HG03469 (cell line): ENCODE measurements around the gene RAD50.
"Not testable (repeated sequence)": the region's sequence is repeated elsewhere in the genome, so short reads cannot be mapped to it uniquely, and the experiment has no call there.

Experiments
- ATAC-seq: cut with Tn5 transposase; IDR thresholded peaks from one replicate; pipeline ENCODE4 v1.9.1; 2021; ENCODE audit warnings: mild to moderate bottlenecking, moderate library complexity, moderate number of reproducible peaks; ENCODE audit not compliant: unreplicated experiment

Gene RAD50

GRCh38 chr5:132629230-132629944, 72.6 kb downstream of the RAD50 start:
- peak; percentile 65 for ATAC-seq

DNA sequence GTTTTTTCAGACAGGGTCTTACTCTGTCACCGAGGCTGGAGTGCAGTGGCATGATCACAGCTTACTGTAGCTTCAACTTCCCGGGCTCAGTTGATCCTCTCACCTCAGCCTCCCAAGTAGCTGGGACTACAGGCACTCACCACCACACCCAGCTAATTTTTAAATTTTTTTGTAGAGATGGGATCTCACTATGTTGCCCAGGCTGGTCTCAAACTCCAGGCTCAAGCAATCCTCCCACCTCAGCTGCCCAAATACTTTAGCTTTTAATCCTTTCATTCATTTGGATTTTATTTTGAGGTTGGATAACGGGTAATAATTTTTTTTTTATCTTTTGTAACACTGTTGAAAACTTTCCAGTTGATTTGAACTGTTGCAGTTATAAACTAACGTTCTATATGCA, 76.8 kb downstream of the RAD50 start:
- not testable (repeated sequence) for ATAC-seq

DNA sequence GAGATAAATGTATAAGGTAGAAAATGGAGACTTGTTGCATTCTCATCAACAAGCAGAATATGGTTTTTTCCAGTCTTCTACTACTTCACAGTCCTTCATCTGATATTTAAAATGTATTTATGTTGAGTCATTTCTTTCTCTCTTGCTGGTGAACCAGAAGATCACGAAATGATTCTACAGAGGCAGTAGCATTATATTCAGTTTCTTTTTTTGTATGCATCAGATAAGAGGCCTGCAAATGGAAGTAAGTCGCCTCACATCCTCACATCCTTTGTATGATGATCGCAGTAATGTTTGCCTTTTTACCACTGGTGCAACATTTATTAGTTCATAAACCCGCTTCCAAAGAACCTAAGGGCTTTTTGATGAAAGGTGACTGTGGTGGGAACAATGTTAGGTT, 79.1 kb downstream of the RAD50 start:
- ATAC-seq, result no peak

DNA sequence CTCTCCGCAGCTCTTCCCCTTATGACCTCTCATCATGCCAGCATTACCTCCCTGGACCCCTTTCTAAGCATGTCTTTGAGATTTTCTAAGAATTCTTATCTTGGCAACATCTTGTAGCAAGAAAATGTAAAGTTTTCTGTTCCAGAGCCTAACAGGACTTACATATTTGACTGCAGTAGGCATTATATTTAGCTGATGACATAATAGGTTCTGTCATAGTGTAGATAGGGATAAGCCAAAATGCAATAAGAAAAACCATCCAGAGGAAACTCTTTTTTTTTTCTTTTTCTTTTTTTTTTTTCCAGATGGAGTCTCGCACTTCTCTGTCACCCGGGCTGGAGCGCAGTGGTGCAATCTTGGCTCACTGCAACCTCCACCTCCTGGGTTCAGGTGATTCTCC, 80.5 kb downstream of the RAD50 start:
- no peak for ATAC-seq

DNA sequence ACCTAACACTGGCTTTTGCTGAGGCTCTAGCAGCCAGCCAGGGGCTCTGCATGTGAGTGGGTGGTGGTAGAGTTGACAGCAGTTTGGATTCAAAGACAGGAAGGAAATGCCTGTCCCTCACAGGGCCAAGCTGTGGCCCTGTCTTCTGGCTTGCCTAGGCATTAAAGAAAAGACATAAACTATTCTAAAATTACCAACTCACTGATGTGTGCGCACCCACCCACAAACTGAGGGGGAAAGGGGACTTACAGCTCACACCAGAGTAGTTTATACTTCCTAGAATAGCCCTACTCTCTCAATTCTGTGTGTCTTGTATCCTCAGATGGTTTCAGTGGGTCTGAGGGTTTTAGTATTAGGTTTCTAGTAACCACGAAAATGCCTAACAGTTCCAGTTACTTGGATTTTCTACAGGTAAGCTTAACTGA, 82.9 kb downstream of the RAD50 start:
- ATAC-seq, result peak; percentile 58

DNA sequence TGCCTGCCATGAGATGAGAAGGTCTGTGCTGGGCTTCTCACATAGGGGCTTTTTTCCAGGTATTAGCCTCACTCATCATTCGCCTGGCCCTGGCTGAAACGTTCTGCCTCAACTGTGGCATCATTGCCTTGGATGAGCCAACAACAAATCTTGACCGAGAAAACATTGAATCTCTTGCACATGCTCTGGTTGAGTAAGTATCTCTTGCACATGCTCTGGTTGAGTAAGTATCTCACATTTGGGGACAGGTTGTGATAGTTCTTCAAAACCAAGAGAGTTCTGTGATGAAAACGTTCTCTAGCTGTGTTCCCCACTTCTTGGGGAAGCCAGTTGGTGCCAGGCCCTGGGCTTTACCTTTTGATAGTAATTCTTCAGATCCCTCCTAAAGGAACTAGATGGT, 83.8 kb downstream of the RAD50 start:
- no peak for ATAC-seq

- ATAC-seq, result no peak
These were observed 84.5 kb downstream of the RAD50 start for GRCh38 chr5:132641241-132641723.

- ATAC-seq, result no peak
These were observed 85.1 kb downstream of the RAD50 start for GRCh38 chr5:132641841-132642240.

DNA sequence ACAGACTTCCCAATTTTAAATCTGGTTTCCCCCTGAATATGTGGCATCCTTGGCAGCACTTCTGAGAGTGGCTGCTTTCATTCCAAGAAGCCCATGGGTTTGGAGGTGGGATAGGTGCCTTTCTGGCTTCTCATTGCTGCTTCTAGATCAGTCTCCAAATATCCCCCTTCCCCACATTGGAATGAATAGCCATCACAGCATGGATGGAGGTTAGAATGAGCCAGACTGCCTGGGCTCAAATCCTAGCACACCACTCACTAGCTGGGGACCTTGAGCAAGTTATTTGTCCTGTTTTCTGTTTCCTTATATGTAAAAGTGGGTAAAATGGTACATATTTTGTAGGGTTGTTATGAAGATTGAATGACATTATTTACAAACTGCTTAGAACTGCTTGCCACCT, 87.4 kb downstream of the RAD50 start:
- ATAC-seq, result no peak

DNA sequence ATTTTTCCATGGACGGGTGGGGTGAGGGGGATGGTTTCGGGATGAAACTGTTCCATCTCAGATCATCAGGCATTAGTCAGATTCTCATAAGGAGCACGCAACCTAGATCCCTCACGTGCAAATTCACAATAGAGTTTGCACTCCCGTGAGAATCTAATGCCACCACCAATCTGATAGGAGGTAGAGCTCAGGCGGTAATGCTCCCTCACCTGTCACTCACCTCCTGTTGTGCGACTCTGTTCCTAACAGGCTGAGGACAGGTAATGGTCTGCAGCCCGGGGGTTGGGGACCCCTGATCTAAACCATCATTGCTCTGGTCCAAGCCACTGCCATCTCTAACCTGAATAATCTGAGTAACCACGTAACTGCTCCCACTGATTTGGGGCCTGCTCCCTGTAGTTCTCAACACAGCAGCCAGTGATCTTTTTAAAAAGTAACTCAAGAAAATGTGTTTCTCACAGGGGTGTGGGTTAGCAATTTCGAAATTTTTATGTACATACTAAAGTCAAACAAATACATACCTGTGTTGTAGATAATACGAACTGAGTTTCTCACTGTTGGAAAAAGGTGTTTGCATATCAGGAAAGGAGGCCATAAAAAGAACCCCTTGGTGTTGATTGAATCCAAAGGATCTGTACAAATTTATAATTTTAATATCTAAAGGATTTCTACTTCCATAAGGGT, 89.9 kb downstream of the RAD50 start:
- ATAC-seq, result no peak

DNA sequence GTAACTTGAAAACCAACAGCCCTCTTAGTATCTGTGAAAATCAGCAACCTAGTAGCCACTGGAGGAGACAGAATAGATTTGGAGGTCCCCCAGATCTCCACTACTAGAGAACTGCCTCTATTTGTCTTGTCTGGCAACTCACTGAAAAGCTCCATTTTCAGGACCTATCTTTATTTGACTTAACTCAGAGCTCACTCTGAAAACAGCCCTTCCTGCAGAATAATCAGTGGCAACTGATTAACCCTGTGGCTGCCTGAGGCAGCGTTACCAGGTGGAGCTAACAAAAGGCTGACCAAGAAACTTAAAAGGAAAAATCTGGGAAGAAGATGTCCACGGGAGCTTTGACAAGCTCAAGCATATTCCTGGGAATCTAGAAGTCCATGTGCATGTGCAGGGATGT, 90.7 kb downstream of the RAD50 start:
- no peak for ATAC-seq

- no peak for ATAC-seq
These were observed 91.6 kb downstream of the RAD50 start for GRCh38 chr5:132648355-132648754.

DNA sequence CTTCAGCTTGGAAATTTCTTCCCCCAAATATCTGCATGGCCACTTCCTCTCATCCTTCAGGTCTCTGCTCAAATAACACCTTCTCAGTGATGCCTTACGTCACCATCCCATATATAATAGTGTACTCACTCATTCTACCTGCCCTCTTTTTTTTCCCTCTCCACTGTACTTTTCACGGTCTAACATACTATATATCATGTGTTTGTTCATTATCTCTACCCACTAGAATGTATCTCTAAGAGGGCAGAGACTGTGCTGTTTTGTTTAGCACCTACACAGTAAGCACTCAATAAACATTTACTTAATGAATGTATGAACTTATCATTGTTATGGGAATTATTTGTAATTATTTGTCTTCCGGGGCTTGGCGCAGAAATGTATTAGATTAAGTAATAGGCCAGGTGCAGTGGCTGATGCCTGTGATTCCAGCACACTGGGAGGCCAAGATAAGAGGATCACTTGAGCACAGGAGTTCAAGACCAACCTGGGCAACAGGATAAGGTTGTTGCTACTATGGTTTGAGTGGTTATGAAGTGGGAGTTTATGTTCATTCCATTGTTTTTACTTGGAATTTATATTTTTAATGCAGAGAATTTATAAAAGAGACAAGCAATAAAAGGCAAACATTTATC, 95.2 kb downstream of the RAD50 start:
- no peak for ATAC-seq

- no peak for ATAC-seq
These were observed 96.9 kb downstream of the RAD50 start for GRCh38 chr5:132653716-132654115.

- ATAC-seq, result no peak
These were observed 99.3 kb downstream of the RAD50 start for GRCh38 chr5:132655821-132656773.

- no peak for ATAC-seq
These were observed 100.1 kb downstream of the RAD50 start for GRCh38 chr5:132656774-132657355.

- no peak for ATAC-seq
These were observed 101.1 kb downstream of the RAD50 start, which contains the start of gene IL13 for GRCh38 chr5:132657676-132658380. IL13 (plus strand) TSS chr5:132658173; CDS start chr5:132658187, 14 bp downstream.

GRCh38 chr5:132658381-132659302, 101.9 kb downstream of the RAD50 start:
- ATAC-seq, result no peak
